HL-60 (cell line): ENCODE results near the gene MRPS18A.

Experiments
- DNase-seq, 2 experiments: peaks; one replicate each; pipeline ENCODE4 v3.0.0-alpha.2; 2010 to 2020; ENCODE audit warnings: low read depth in 1 of 2, low spot score in 1 of 2
- H3K27ac ChIP-seq: fragments of 250-450 bp; sonication (Bioruptor Pico); replicated peaks from 2 replicates; pipeline ENCODE4 v1.5.1; 2020; ENCODE audit warnings: mild to moderate bottlenecking, moderate library complexity
- H3K27me3 ChIP-seq: fragments of 250-450 bp; sonication (Bioruptor Pico); 2 replicates; pipeline ENCODE4 v1.5.1; 2021; ENCODE audit warnings: mild to moderate bottlenecking, moderate library complexity; ENCODE audit not compliant: insufficient read depth, poor library complexity, severe bottlenecking
- H3K4me3 ChIP-seq: replicated peaks from 2 replicates; pipeline ENCODE4 v1.5.1; 2011; ENCODE audit warnings: mild to moderate bottlenecking, control low read depth, low read length; ENCODE audit not compliant: insufficient read depth
- GABPA ChIP-seq: IDR thresholded peaks from 2 replicates; pipeline ENCODE4 v1.6.1; 2012; ENCODE audit warnings: low read depth
- POLR2AphosphoS5 ChIP-seq: IDR thresholded peaks from 2 replicates; pipeline ENCODE4 v1.6.1; 2012; ENCODE audit warnings: low read depth
- SPI1 ChIP-seq: IDR thresholded peaks from 2 replicates; pipeline ENCODE4 v1.6.1; 2012; ENCODE audit warnings: low read depth, mild to moderate bottlenecking, borderline replicate concordance
- TF ChIP-seq, protein P1 (sequence below): IDR thresholded peaks from 2 replicates; pipeline ENCODE4 v1.6.1; 2012; ENCODE audit warnings: low read depth; ENCODE audit not compliant: insufficient replicate concordance
- TF ChIP-seq, protein P2 (sequence below): IDR thresholded peaks from one replicate; pipeline ENCODE4 v1.5.1; 2011; ENCODE audit warnings: low read length, control low read depth, inconsistent platforms; ENCODE audit not compliant: insufficient read depth

Gene MRPS18A

DNA sequence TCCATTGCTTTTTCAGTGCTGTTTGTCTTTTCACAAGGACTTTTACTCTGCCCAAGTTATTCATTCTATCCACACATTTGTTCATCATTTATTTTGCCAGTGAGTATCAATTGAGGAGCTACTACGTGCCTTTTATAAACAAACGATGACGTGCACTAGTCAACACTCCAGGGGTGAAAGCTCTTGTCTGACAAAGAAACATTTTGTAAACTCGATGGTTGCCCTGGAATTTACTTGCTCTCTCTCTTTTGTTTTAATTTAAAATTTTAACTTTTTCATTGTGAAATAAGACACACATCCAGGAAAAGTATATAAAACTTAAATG lies 8.3 kb upstream of the MRPS18A start:
- TF ChIP-seq, protein P1, sequence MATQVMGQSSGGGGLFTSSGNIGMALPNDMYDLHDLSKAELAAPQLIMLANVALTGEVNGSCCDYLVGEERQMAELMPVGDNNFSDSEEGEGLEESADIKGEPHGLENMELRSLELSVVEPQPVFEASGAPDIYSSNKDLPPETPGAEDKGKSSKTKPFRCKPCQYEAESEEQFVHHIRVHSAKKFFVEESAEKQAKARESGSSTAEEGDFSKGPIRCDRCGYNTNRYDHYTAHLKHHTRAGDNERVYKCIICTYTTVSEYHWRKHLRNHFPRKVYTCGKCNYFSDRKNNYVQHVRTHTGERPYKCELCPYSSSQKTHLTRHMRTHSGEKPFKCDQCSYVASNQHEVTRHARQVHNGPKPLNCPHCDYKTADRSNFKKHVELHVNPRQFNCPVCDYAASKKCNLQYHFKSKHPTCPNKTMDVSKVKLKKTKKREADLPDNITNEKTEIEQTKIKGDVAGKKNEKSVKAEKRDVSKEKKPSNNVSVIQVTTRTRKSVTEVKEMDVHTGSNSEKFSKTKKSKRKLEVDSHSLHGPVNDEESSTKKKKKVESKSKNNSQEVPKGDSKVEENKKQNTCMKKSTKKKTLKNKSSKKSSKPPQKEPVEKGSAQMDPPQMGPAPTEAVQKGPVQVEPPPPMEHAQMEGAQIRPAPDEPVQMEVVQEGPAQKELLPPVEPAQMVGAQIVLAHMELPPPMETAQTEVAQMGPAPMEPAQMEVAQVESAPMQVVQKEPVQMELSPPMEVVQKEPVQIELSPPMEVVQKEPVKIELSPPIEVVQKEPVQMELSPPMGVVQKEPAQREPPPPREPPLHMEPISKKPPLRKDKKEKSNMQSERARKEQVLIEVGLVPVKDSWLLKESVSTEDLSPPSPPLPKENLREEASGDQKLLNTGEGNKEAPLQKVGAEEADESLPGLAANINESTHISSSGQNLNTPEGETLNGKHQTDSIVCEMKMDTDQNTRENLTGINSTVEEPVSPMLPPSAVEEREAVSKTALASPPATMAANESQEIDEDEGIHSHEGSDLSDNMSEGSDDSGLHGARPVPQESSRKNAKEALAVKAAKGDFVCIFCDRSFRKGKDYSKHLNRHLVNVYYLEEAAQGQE: no peak
- Histone ChIP-seq H3K4me3 (no peak overlapping the region), H3K27ac (no peak overlapping the region), H3K27me3 (no peaks in the 10 kb centered on the region)
- no peak for DNase-seq

DNA sequence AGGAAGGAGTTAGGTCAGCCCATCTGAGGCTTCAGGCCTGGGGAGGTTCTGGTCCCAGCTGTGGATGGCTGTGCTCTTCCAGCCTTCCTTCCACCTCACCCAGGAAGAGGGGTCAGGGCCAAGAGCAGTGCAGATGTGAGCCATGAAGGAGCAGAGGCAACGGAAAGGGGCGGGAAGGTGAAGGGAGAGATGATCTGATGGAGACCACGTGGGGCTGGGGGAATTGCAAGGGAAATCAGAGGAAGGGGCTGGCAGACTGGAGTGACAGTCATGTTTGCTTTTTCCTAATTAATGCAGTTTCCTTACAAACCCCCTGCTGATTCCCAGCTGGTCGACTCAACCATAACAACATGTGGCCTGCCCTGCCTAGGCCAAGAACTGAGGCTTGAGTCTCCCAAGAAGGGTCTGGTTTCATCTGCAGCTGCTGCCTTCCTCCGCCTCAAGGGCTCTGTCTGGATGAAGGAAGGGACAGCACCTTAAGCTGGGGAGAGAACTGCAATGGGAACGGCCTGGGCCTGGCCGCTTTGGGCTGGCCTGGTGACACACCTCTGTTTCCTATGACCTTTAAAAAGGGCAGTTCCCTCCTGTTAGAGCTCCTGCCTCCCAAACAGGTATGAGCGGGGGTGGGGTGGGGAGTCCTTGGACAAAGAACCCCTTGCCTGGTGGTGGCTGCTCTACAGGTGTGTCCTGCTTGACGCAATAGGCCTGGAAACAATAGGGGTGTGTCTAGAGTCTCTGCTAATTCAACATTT lies 7.8 kb upstream of the MRPS18A start:
- DNase-seq: no peak
- no peak overlapping the region for H3K4me3 ChIP-seq
- no peak overlapping the region for H3K27ac ChIP-seq
- TF ChIP-seq, protein P2, sequence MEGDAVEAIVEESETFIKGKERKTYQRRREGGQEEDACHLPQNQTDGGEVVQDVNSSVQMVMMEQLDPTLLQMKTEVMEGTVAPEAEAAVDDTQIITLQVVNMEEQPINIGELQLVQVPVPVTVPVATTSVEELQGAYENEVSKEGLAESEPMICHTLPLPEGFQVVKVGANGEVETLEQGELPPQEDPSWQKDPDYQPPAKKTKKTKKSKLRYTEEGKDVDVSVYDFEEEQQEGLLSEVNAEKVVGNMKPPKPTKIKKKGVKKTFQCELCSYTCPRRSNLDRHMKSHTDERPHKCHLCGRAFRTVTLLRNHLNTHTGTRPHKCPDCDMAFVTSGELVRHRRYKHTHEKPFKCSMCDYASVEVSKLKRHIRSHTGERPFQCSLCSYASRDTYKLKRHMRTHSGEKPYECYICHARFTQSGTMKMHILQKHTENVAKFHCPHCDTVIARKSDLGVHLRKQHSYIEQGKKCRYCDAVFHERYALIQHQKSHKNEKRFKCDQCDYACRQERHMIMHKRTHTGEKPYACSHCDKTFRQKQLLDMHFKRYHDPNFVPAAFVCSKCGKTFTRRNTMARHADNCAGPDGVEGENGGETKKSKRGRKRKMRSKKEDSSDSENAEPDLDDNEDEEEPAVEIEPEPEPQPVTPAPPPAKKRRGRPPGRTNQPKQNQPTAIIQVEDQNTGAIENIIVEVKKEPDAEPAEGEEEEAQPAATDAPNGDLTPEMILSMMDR: no peak
- no peak for TF ChIP-seq GABPA
- TF ChIP-seq, protein P1: no peak
- no peak for TF ChIP-seq POLR2AphosphoS5
- TF ChIP-seq SPI1: no peak
- no peaks in the 10 kb centered on the region for H3K27me3 ChIP-seq

DNA sequence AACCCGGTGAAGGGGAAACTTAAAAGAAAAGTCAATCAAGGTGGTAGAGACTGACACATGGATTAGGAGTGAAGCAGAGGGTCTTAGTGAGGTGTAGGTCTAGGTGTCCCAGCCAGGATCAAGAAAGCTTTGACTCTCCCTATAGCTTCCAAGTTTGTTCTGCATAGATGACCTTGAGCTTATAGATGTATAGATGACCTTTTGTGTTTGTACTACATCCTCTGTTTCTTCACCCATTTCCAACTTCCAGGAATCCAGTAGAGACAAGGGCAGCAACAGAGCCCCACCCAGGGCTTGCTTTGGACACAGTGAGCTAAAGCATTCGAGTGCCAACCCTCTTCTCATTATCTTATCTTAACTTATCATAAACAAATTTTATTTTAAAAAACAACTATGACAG lies 1.8 kb upstream of the MRPS18A start:
- Histone ChIP-seq H3K27me3 (no peaks in the 10 kb centered on the region), H3K4me3 (no peak overlapping the region), H3K27ac (no peak overlapping the region)
- DNase-seq: no peak
- TF ChIP-seq, protein P1: no peak
- no peak for TF ChIP-seq SPI1
- no peak for TF ChIP-seq GABPA
- no peak for TF ChIP-seq POLR2AphosphoS5
- TF ChIP-seq, protein P2: no peak

DNA sequence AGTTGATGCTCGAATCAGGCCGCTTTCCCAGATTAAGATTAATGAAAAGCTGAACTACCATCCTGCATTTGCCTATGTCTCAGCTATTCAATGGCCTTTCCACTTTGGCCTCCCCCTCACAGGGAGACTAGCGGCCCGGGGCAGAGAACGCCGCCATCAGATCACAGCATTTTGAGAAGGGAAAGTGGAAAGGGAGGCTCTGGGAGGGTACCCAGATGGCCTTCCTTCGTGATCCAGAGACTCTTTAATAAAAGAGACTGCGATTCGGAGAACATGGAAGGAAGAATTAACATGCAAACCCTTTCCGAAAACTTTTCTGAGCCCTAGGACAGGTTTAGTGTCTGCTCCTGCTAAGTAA lies 533 bp downstream of the MRPS18A start:
- Histone ChIP-seq H3K4me3 (peak overlapping the region; percentile 78), H3K27ac (peak overlapping the region; percentile 82), H3K27me3 (no peaks in the 10 kb centered on the region)
- no peak for DNase-seq
- TF ChIP-seq GABPA: no peak
- no peak for TF ChIP-seq POLR2AphosphoS5
- TF ChIP-seq, protein P2: no peak
- TF ChIP-seq, protein P1: peak; percentile 29
